Caco-2 (cell line): ENCODE data around the gene PKIB. TPM values are rescaled to one million over a fixed set of nuclear protein-coding genes. Genes with fewer than 3 reads are reported as not detected.

Source experiments
- BruUV-seq: library from RNA; stranded (reverse); fragments of 400-500 nt; replicated peaks from 2 replicates; lab custom pipeline; 2021; lab: Mats Ljungman, UMichigan
- CTCF ChIA-PET: fragments of 300-600 bp; sonication (Branson Sonifier 250); formaldehyde crosslinking; loops from one replicate; lab custom pipeline; 2022; ENCODE audit warnings: antibody characterized with exemption; lab: Charles Lee
- POLR2A ChIA-PET: fragments of 300-600 bp; sonication (Branson Sonifier 250); formaldehyde crosslinking; loops from one replicate; lab custom pipeline; 2022; ENCODE audit warnings: antibody characterized with exemption; lab: Charles Lee
- DNase-seq, 2 experiments: peaks; one replicate each; pipeline versions ENCODE4 v3.0.0 to v3.0.0-alpha.2; 2020 to 2022
- H3K27me3 ChIP-seq: replicated peaks from 2 replicates; pipeline ENCODE4 v1.6.0; 2011; ENCODE audit warnings: low read length; ENCODE audit not compliant: control insufficient read depth, insufficient read depth
- H3K36me3 ChIP-seq: 2 replicates; pipeline ENCODE4 v1.5.1; 2011; ENCODE audit warnings: low read length; ENCODE audit not compliant: control insufficient read depth, insufficient read depth
- H3K4me1 ChIP-seq: fragments of 250-450 bp; sonication (Bioruptor Pico); 2 replicates; pipeline ENCODE4 v1.5.1; 2020; ENCODE audit warnings: mild to moderate bottlenecking
- H3K4me3 ChIP-seq: 2 replicates; pipeline ENCODE4 v1.5.1; 2011; ENCODE audit warnings: low read depth, mild to moderate bottlenecking, control low read depth, low read length
- H3K9me3 ChIP-seq: fragments of 250-450 bp; sonication (Bioruptor Pico); 2 replicates; pipeline ENCODE4 v1.5.1; 2020; ENCODE audit warnings: mild to moderate bottlenecking, moderate library complexity
- H3K27ac Mint-ChIP-seq: one replicate; pipeline ENCODE4 v1.8.0; 2022; ENCODE audit warnings: mixed read lengths; ENCODE audit not compliant: unreplicated experiment
- H3K27me3 Mint-ChIP-seq: one replicate; pipeline ENCODE4 v1.8.0; 2022; ENCODE audit warnings: mixed read lengths; ENCODE audit not compliant: insufficient read depth, unreplicated experiment
- H3K36me3 Mint-ChIP-seq: one replicate; pipeline ENCODE4 v1.8.0; 2022; ENCODE audit warnings: mild to moderate bottlenecking, mixed read lengths; ENCODE audit not compliant: insufficient read depth, unreplicated experiment
- H3K4me1 Mint-ChIP-seq: one replicate; pipeline ENCODE4 v1.8.0; 2022; ENCODE audit warnings: low read depth, mixed read lengths; ENCODE audit not compliant: unreplicated experiment
- H3K4me3 Mint-ChIP-seq: one replicate; pipeline ENCODE4 v1.8.0; 2022; ENCODE audit warnings: mild to moderate bottlenecking, moderate library complexity, mixed read lengths; ENCODE audit not compliant: unreplicated experiment
- H3K9me3 Mint-ChIP-seq: one replicate; pipeline ENCODE4 v1.8.0; 2022; ENCODE audit warnings: mixed read lengths; ENCODE audit not compliant: unreplicated experiment
- intact Hi-C: fragments of 100-400 bp; cut with micrococcal nuclease; formaldehyde crosslinking; loops from one replicate; pipeline ENCODE4 v1.10.0; 2022; ENCODE audit not compliant: unreplicated experiment
- total RNA-seq: library from RNA; stranded (reverse); gene quantifications from 2 replicates; pipeline ENCODE4 v1.2.3, GENCODE V29; 2022
- TF ChIP-seq, protein P1 (sequence below), 2 experiments: fragments of 200-600 bp in 1 of 2; IDR thresholded peaks; 1 replicate in 1 of 2; 2 replicates in 1 of 2; pipeline versions ENCODE4 v1.5.1 to v1.8.0; 2011 to 2022; ENCODE audit warnings: antibody characterized with exemption in 1 of 2, control low read depth in 1 of 2, inconsistent platforms in 1 of 2, low read depth in 1 of 2, low read length in 1 of 2, mild to moderate bottlenecking in 1 of 2, moderate library complexity in 1 of 2; ENCODE audit not compliant: insufficient read depth in 1 of 2, severe bottlenecking in 1 of 2, unreplicated experiment in 1 of 2

Gene PKIB
- total RNA-seq, 1 experiment from 2014 or later: 18.6 TPM

- Histone ChIP-seq H3K27me3 (no peaks in the 10 kb centered on the region), H3K4me1 (peaks cover 10% of the 10 kb centered on the region; the same call in 1 of the 2 replicates), H3K36me3 (no peaks in the 10 kb centered on the region), H3K4me3 (no peak overlapping the region), H3K9me3 (no peaks in the 10 kb centered on the region)
- Mint-ChIP-seq H3K36me3 (no peaks in the 10 kb centered on the region), H3K9me3 (no peaks in the 10 kb centered on the region), H3K27me3 (no peaks in the 10 kb centered on the region), H3K4me3 (no peak overlapping the region), H3K4me1 (no peaks in the 10 kb centered on the region), H3K27ac (no peak overlapping the region)
- POLR2A ChIA-PET: no interaction called here
- intact Hi-C loops: no loop called here
- no TSS peak for BruUV-seq
- CTCF ChIA-PET: no interaction called here
- DNase-seq: no peak
- TF ChIP-seq, protein P1, sequence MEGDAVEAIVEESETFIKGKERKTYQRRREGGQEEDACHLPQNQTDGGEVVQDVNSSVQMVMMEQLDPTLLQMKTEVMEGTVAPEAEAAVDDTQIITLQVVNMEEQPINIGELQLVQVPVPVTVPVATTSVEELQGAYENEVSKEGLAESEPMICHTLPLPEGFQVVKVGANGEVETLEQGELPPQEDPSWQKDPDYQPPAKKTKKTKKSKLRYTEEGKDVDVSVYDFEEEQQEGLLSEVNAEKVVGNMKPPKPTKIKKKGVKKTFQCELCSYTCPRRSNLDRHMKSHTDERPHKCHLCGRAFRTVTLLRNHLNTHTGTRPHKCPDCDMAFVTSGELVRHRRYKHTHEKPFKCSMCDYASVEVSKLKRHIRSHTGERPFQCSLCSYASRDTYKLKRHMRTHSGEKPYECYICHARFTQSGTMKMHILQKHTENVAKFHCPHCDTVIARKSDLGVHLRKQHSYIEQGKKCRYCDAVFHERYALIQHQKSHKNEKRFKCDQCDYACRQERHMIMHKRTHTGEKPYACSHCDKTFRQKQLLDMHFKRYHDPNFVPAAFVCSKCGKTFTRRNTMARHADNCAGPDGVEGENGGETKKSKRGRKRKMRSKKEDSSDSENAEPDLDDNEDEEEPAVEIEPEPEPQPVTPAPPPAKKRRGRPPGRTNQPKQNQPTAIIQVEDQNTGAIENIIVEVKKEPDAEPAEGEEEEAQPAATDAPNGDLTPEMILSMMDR (IDR thresholded peaks at IDR 0.05; ENCODE audit: insufficient read depth in 1 of 2, low read depth in 1 of 2, low read length in 1 of 2, severe bottlenecking in 1 of 2, unreplicated experiment in 1 of 2): no peak
These were observed 50.1 kb downstream of the PKIB start for GRCh38 chr6:122660296-122660695.

DNA sequence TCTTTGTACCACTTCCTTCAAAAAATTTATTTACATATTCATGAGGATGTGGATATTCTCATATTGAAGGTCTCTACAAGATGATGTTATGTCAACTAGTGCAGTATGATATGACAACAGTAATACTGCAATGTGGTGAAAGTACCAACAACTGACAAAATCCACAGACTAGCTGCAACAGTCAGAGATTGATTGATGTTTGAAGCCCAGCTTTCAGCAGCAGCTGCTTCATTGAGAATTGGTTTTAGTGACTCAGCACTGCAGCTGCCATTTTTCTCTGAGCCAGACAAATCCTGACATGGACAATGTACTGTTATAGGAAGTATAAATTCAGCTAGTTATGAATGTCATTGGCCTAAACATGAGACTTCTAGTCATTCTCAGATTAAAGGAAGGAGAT, 53.8 kb downstream of the PKIB start:
- TF ChIP-seq, protein P1 (IDR thresholded peaks at IDR 0.05; ENCODE audit: insufficient read depth in 1 of 2, low read depth in 1 of 2, low read length in 1 of 2, severe bottlenecking in 1 of 2, unreplicated experiment in 1 of 2): no peak
- H3K4me1 ChIP-seq: no peaks in the 10 kb centered on the region
- BruUV-seq: no TSS peak
- DNase-seq: no peak
- H3K27ac Mint-ChIP-seq: no peak overlapping the region
- H3K9me3 Mint-ChIP-seq: no peaks in the 10 kb centered on the region
- no peaks in the 10 kb centered on the region for H3K4me1 Mint-ChIP-seq
- no peaks in the 10 kb centered on the region for H3K27me3 Mint-ChIP-seq
- no peaks in the 10 kb centered on the region for H3K36me3 ChIP-seq
- no peaks in the 10 kb centered on the region for H3K36me3 Mint-ChIP-seq
- no peak overlapping the region for H3K4me3 Mint-ChIP-seq
- ChIA-PET POLR2A (no interaction called here), CTCF (no interaction called here)
- H3K9me3 ChIP-seq: no peaks in the 10 kb centered on the region
- H3K27me3 ChIP-seq: no peaks in the 10 kb centered on the region
- no peak overlapping the region for H3K4me3 ChIP-seq
- intact Hi-C loops: no loop called here

- H3K27me3 Mint-ChIP-seq: no peaks in the 10 kb centered on the region
- CTCF ChIA-PET: no interaction called here
- H3K4me3 ChIP-seq: no peak overlapping the region
- no peak overlapping the region for H3K4me3 Mint-ChIP-seq
- POLR2A ChIA-PET: interaction anchor here (0.5 kb wide), 1 partner anchor 11 kb away, joined by 4 read pairs; no protein-coding TSS in a partner anchor
- TF ChIP-seq, protein P1 (IDR thresholded peaks at IDR 0.05; ENCODE audit: insufficient read depth in 1 of 2, low read depth in 1 of 2, low read length in 1 of 2, severe bottlenecking in 1 of 2, unreplicated experiment in 1 of 2): no peak
- no peaks in the 10 kb centered on the region for H3K9me3 Mint-ChIP-seq
- H3K36me3 ChIP-seq: no peaks in the 10 kb centered on the region
- DNase-seq: no peak
- intact Hi-C loops: loop anchor here (2.0 kb wide), 1 partner anchor 13 kb away; no protein-coding TSS in a partner anchor
- H3K27me3 ChIP-seq: no peaks in the 10 kb centered on the region
- H3K4me1 ChIP-seq: no peaks in the 10 kb centered on the region; the same call in 1 of the 2 replicates
- no peaks in the 10 kb centered on the region for H3K4me1 Mint-ChIP-seq
- BruUV-seq: no TSS peak
- H3K36me3 Mint-ChIP-seq: no peaks in the 10 kb centered on the region
- H3K9me3 ChIP-seq: no peaks in the 10 kb centered on the region
- H3K27ac Mint-ChIP-seq: no peak overlapping the region
These were observed 55.7 kb downstream of the PKIB start for GRCh38 chr6:122665929-122666328.
